ENCODE measurements around the gene RPS10.
"Not testable (repeated sequence)": the region's sequence is repeated elsewhere in the genome, so short reads cannot be mapped to it uniquely, and the experiment has no call there.

Gene RPS10

DNA sequence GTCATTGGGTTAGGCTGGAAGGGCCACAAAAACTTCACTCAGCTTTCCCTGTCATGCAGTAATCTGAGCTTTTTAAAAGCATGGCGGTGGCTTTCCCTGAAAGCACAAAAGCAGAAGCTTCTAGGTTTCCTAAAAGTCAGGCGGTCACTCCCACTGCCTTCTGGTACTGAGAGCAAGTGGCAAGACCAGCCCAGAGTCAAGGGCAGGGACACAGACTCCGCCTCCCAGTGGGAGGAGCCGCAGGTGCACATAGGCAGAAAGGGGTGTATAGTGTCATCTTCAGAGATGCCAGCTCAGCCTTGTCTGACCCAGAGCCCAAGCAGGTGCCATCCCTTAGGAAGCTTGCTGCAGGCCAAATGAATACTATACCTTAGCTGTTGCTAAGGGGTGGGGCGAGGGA is 22.0 kb upstream of the RPS10 start:
- no peak for DNase-seq (ENCODE audit: low spot score)

DNA sequence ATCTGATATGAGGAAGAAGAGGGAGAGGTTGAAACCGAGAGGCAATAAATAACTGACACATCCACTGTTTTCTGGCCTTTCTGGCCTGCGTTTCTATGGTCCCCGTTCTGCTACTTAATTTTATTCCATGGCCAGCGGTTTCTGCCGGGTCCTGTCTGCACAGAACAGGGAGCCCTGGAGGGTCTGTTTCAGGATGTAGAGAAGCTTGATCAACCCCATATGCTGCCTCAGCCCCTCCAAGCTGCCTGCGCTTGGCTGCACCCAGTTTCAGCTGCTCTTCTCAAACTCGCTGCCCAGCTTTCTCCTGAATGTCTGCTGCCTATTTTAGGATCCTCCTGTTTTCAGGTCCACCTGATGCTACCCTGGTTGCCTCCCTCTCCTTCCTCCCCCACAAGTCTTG is 21.5 kb upstream of the RPS10 start:
- no peak for DNase-seq (ENCODE audit: low spot score)

DNA sequence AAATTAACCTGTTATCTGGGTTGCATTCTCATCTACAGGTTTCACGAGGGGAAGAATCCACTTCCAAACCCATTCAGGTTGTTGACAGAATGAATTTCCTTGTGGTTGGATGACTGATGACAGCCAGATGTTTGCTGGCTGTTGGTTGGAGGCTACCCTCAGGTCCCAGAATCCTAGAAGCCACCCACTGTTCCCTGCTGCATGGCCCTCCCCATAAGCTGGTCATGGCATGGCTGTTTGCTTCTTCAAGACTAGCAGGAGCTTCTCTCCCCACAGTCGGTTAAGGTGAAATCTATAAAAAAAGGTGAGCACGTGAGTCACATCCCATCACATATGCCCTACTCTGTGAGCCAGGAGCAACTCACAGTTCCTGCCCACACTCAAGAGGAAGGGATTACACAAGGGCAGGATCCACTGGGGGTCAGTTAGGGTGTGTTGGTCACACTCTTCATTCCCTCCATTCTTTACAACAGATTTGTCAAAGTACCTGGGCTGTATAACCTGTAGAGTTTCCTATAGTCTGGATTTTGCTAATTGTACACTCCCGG is 19.5 kb upstream of the RPS10 start:
- no peak for DNase-seq (ENCODE audit: low spot score)

DNA sequence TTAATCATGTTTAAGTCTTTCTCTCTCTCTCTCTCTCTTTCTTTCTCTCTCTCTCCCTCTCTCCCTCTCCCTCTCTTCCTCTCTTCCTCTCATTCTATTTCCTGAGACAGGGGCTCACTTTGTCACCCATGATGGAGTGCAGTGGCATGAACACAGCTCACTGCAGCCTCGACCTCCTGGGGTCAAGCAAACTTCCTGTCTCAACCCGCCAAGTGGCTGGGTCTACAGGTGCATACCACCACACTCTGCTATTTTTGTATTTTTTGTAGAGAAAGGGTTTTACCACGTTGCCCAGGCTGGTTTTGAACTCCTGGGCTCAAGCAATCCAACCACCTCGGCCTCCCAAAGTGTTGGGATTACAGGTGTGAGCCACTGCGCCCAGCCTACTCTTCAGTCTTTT is 15.7 kb upstream of the RPS10 start:
- DNase-seq (ENCODE audit: low spot score): no peak

DNA sequence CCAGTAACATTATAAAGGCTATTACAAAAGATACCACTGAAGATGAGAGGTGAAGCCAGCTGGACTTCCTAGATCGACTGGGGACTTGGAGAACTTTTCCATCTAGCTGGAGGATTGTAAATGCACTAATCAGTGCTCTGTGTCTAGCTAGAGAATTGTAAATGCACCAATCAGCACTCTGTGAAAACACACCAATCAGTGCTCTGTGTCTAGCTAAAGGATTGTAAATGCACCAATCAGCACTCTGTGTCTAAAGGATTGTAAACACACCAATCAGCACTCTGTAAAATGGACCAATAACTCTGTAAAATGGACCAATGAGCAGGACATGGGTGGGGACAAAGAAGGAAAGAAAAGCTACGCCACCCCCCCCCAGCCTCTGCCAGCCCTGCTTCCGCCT is 13.6 kb upstream of the RPS10 start:
- DNase-seq (ENCODE audit: low spot score): no peak

DNA sequence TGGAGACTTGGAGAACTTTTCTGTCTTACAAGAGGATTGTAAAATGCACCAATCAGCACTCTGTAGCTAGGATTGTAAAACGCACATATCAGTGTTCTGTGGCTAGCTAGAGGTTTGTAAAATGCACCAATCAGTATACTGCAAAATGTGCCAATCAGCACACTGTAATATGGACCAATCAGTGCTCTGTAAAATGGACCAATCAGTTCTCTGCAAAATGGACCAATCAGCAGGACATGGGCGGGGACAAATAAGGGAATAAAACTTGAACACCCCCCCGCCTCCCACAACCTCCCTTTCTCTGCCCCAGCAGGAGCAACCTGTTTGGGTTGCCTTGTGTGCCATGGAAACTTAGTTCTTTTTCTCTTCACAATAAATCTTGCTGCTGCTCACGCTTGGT is 12.8 kb upstream of the RPS10 start:
- no peak for DNase-seq (ENCODE audit: low spot score)

DNA sequence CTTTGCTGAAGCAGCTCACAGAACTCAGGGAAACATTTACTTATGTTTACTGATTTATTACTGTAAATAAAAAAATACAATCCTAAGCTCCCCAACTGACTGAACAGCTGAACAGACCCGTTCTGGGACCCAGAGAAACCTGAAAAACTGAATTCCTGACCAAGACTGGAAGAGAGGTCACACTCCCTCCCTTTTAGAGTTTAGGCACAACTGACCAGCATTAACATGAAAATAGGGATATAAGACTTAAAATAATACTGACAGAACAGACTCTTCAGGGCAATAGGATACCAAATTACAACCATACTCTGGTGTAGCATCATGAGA is 11.7 kb upstream of the RPS10 start:
- no peak for DNase-seq (ENCODE audit: low spot score)

DNA sequence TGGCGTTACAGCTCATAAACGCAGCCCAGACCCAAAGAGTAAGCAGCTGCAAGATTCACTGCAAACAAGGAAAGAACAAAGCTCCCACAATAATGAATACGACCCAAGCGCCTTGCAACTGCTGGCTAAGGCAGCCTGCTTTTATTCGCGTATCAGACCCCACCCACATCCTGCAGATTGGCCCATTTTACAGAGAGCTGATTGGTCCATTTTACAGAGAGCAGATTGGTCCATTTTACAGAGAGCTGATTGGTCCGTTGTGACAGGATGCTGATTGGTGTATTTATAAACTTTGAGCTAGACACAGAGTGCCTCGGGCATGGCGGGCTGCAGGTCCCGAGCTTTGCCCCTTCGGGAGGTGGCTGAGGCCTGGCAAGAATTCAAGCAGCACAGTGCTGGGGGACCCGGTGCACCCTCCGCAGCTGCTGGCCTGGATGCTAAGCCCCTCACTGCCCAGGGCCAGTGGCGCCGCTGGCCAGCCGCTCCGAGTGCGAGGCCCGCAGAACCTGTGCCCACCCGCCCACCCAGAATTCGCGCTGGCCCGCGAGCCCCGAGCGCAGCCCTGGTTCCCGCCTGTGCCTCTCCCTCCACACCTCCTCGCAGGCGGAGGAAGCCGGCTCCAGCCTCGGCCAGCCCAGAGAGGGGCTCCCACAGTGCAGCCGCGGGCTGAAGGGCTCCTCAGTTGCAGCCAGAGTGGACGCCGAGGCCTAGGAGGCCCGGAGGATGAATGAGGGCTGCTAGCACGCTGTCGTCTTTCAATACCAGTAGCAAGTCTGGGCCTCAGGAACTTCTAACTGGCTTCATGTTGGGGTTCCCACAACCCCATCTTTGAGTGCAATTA is 11.2 kb upstream of the RPS10 start:
- DNase-seq (ENCODE audit: low spot score): no peak

DNA sequence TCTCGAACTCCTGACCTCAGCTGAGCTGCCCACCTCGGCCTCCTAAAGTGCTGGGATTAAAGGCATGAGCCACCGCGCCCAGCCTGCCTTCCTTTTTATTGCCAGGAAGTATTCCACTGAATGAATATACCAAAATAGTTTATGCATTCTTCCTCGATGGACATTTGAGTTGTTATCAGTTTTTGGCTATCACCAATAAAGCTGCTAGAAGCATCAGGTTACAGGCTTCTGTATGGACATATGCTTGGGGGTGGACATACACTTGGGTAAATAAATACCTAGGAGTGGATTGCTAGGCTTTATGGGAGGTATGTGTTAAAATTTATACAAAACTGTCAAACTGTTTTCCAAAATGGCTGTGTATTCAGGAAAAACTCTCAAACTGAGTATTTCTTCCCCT is 10.0 kb upstream of the RPS10 start:
- no peak for DNase-seq (ENCODE audit: low spot score)

DNA sequence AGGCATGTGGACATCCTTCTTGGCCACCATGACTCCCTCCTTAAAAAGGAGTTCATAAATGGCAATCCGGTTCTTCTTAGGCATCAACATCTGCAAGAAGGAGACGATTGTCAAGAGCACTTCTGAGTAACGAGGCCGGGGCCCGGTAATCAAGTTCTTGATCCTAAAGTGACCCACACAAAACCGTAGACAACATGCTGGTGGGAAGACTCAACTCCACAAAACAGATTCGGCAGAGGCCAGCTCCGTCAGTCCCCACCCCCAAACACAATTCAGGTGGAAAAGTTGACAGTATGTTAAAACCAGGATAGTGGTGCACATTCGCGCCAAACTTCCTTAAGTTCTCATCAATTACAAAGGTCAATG is 754 bp downstream of the RPS10 start:
- DNase-seq (ENCODE audit: low spot score): no peak

DNA sequence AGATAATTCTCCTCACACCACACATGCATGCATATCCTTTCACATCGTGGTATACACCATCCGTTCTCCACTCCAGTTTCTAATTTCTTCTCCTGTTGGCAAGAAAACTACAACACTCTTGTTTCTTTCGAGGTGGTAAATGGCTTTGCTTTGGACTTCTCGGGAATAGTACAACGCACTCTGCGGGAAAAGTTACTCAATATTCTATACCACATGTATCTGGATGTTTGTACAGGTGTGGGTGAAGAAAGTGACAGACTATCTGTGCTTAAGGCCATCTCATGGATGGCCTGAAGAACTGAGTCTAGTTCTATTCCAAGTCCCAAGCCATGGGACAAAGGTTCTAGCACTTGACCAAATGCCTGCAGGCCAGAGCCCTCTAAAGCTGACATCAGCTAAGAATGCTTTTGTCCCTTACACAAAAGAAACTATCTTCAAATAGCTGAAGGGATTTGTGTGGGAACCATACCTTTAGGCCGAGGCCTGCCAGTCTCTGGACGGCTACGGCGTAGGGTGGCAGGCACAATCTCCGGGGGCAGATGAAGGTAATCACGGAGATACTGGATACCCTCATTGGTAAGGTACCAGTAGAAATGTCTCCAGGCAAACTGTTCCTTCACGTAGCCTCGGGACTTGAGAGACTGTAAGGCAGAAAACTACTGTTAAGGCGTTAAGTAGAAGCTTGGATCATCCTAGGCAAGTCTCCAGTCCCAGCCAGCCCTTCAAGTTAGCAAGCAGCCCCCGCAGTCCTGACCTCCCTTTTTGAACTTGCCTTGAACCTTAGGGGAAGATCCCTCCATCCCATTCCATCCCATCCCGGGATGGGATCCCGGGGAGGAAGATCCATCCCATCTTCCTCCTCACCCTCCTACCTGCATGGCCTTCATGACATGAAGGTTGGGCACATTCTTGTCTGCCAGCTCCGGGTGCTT is 1.4 kb downstream of the RPS10 start:
- no peak for DNase-seq (ENCODE audit: low spot score)

DNA sequence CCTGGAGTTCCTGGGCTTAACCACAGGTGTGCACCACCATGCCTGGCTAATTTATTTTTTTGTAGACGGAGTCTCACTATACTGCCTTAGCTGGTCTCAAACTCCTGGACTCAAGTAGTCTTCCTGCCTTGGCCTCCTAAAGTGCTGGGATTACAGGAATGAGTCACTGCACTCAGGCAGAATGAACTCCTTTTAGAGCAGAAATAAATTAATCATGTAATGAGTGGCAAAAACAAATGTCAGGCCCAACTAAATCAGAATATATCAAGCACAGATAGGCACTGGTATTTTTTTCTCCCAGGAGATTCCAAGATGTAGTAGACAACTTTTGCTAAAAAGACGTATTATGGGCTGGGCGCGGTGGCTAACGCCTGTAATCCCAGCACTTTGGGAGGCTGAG is 2.6 kb downstream of the RPS10 start:
- no peak for DNase-seq (ENCODE audit: low spot score)

DNA sequence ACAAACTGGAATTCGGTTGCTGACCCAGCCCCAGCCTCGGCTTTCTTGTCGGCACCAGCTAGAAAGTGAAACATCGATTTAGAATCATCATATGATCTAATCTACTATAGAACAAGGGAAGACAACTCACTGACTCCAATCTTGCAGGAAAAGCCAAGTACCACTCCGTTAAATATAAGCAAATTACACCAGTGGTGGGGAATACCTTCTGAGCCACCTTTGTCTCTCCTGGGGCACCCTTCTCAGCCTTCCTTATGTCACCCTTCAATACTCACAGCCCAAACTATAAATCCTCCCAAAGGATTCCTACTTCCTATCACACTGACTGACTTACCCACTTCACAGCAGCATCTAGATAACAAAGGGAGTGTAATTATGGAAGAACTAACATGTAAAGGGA is 7.5 kb downstream of the RPS10 start:
- no peak for DNase-seq (ENCODE audit: low spot score)

DNA sequence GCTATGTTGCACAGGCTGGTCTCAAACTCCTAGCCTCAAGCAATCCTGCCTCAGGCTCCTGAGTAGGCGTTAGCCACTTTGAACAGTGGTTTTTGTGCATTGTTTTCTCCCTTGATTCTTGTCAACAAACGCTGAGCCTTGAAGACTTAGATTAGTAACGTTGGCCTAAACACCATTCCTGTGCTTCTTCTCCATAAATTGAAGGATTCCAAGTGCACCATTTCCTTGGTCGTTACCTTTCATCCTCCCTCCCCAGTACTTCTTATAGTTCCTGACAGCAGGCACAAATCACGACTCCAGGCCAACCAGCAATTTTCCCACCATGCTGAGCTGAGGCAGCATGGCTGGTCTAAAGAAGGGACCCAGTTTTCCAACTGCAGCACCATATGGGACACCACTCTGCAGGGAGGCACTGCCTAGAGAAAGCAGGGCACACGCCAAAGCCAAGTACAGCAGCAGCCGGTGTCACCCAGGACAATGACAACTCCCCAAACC is 8.9 kb downstream of the RPS10 start:
- DNase-seq (ENCODE audit: low spot score): no peak

DNA sequence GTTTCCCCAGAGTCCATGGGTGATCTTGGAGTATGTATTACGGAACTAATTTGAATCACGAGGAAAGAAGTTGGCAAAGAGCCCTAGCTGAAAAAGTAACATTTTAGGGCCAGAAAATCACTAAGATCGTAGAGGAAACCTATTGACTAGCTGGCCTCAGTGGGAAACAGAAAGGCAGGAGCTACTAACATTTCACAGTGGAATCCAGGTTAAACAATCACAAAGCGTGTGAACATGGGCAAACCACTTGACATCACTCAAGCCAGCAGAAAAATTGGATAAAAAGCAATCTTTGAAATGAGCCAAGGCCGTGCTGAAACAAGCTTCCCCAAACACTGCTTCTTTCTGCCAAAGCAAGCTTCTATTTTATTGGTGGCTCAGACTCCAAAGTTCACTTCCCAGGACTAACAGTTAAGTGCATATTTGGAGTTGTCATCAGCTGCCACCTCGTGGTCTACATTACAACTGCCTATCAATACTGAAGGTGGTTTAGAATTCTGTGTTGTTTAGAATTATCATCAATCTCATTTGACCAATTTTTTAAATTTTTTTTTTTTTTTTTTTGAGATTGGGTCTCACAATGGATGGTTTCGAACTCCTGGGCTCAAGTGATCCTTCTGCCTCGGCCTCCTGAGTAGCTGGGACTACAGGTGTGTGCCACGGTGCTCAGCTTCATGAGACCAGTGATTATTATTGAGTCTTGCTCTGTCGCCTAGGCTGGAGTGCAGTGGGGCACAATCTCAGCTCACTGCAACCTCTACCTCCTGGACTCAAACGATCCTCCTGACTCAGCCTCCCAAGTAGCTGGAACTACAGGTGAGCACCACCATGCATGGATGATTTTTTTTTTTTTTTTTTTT is 10.6 kb downstream of the RPS10 start:
- DNase-seq (ENCODE audit: low spot score): peak; percentile 63

DNA sequence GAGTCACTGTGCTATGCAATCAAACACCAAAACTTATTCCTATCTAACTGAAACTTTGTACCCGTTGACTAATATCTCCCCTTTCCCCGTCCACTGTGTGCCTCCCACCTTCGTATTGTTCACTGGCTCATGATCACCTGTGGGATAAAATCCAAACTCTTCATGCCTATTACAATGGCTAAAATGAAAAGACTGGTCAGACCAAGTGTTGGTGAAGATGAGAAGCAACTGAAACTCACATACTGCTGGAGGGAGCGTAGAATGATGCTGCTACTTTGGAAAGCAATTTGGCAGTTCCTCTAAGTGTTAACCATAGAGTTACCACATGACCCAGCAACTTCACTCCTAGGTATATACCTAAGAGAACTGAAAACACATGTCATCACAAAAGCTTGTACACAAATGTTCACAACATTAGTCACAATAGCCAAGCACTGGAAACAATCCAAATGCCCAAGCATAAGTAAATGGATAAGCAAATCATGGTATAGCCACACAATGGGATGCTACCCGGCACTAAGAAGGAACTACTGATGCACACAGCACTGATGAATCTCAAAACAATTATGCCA is 13.1 kb downstream of the RPS10 start:
- DNase-seq (ENCODE audit: low spot score): no peak

DNA sequence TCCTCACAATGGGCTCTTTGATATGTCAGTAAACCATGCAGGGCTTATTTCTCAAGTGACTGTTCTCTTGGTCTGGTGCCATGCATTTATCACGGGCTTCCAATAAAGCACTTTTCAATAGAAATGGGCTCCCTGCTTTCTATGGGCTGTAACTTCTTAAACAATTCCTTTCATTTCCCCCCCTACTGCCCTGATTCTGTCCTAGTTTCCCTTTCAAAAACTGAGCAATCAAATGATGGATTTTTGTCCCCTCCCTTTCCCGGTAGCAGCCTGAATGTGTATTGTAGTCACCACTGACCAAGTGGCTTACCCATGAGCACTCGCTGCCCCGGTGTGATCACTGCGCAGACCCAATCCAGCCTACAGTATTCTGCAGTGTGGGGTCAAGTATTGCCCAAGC is 13.9 kb downstream of the RPS10 start:
- DNase-seq (ENCODE audit: low spot score): no peak

DNA sequence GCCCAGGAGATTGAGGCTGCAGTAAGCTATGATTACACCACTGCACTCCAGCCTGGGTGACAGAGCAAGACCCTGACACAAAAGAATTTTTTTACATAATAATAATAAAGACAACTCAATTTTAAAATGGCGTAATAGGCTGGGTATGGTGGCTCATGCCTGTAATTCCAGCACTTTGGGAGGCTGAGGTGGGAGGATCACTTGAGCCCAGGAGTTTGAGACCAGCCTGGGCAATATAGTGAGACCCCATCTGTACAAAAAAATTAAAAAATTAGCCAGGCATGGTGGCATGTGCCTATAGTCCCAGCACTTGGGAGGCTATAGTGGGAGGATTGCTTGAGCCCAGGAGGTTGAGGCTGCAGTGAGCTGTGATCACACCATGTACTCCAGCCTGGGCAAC is 18.0 kb downstream of the RPS10 start:
- DNase-seq (ENCODE audit: low spot score): not testable (repeated sequence)

DNA sequence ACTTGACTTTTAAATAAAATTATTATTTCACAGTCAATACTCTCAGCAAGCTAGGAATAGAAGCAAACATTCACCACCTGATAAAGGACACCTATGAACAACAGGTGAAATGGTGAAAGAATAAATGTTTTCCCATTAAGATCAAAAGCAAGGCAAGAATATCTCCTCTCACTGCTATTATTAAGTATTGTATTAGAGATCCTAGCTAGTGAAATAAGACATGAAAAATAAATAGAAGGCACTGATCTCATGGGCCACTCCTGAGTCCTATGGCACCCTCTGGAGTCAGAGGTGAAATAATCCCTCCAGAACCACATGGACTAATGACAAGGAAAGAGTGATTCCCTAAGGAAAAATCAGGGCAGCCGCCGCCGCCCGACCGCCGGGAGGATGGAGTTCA is 29.4 kb downstream of the RPS10 start:
- DNase-seq (ENCODE audit: low spot score): no peak

DNA sequence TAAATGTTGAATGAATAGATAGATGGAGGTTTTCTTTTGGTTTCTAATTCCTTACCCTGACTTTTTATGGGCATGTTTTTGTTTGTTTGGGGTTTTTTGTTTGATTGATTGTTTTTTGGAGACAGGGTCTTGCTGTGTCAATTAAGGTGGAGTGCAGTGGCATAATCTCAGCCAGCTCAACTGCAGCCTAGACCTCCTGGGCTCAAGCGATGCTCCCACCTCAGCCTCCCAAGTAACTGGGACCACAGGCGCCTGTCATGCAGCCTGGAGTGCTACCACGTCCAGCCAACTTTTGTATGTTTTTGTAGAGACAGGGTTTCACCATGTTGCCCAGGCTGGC is 31.9 kb downstream of the RPS10 start:
- no peak for DNase-seq (ENCODE audit: low spot score)

DNA sequence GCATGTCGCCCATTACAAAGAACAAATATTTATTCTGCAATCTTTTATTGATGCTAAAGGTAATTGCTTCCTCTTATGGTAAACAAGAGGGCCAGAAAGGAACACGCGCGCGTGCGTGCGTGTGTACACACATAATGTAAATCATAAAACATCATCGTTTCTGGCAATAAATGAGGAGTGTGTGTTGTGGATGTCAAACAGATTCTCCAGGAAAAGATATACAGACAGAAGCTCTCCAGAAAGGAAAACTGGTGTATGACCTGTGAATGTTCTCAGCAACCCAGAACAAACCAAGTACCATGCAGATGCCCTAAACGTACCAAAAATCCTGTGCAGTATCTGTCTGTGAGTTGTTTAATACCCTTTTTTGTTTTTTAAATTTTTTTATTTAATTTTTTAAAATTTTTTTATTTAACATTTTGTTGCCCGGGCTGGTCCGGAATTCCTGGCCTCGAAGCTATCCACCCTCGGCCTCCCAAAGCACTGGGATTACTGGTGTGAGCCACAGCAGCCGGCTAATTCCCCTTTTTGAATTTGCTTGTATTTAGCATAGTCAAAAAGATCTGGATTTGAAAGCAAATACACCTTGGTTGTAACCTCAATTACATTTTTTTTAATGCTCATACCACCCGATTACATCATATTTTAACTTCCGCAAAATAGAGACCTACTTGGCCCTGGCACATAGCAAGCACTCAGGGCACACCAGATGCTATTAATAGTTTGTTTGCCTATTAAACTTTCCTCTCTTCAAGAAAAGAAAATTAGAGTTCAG is 32.5 kb downstream of the RPS10 start:
- DNase-seq (ENCODE audit: low spot score): no peak
